DND-41 (cell line): Measurements from ENCODE around the gene MAP3K5.

Experiments
- EZH2 ChIP-seq: IDR thresholded peaks from 3 replicates; pipeline ENCODE4 v1.6.1; 2012; ENCODE audit warnings: borderline replicate concordance, low read depth, mild to moderate bottlenecking, moderate library complexity, low read length, inconsistent platforms; ENCODE audit not compliant: severe bottlenecking
- TF ChIP-seq, protein P1 (sequence below): IDR thresholded peaks from 2 replicates; pipeline ENCODE4 v1.5.1; 2012; ENCODE audit warnings: borderline replicate concordance, low read length, moderate library complexity, mild to moderate bottlenecking; ENCODE audit not compliant: poor library complexity, severe bottlenecking; ENCODE audit errors: extremely low read depth

DNA sequence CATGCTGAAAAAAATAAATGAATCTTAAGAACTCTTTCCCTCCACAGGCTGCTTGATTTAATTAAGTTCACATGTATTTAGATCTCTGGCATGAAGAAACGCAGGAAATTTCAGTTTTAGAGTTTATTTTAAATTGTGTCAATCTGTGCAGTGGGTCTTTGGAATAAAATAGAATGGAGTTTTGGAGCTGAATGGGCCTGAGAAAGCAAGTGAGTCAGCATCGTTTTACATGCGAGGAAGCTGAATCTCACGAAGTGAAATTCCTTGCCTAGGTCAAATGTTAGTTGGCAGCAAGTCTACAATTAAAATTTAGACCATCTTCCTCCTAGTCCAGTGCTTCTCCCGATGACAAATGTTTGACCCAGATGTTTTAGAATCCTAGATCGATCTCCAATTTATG, 264.4 kb downstream of the MAP3K5 start:
- TF ChIP-seq, protein P1, sequence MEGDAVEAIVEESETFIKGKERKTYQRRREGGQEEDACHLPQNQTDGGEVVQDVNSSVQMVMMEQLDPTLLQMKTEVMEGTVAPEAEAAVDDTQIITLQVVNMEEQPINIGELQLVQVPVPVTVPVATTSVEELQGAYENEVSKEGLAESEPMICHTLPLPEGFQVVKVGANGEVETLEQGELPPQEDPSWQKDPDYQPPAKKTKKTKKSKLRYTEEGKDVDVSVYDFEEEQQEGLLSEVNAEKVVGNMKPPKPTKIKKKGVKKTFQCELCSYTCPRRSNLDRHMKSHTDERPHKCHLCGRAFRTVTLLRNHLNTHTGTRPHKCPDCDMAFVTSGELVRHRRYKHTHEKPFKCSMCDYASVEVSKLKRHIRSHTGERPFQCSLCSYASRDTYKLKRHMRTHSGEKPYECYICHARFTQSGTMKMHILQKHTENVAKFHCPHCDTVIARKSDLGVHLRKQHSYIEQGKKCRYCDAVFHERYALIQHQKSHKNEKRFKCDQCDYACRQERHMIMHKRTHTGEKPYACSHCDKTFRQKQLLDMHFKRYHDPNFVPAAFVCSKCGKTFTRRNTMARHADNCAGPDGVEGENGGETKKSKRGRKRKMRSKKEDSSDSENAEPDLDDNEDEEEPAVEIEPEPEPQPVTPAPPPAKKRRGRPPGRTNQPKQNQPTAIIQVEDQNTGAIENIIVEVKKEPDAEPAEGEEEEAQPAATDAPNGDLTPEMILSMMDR = no peak
- TF ChIP-seq EZH2 = no peak
